Measurements from ENCODE around the gene DACT3.
A peak's percentile ranks its signal among the peaks of the same experiment; 100 is the strongest.
"Not testable (repeated sequence)": the region's sequence is repeated elsewhere in the genome, so short reads cannot be mapped to it uniquely, and the experiment has no call there.

The DACT3 gene

GRCh38 chr19:46631481-46631880, 29.5 kb downstream of the DACT3 start:
- no peak for DNase-seq

DNA sequence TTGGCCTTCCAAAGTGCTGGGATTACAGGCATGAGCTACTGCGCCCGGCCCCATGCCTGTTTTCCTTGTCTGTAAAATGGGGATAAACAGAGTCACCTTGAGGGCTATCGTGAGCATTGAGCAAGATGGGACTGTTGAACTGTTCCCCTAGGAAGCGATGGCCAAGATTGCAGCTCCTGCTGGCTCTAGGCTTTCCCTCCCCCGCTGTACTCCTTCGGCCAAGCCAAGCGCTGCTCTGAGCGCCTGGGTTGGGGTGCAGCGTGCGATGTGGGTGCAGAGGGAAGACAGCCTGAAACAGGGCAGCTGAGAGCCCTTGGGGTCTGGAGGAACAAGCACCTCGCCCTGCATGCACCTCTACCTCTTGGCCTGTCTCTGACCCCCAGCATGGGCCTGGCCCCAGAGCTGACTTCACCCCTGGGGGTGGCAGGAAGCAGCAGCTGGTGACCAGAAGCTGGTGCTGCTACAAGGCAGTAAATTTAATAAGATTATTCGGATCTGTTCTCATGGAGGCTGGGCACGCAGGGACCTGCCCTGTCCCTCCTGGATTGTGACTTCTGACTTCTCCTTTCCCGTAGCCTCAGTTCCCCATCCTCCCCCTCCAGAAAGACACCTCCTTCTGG, 30.3 kb downstream of the DACT3 start:
- DNase-seq: no peak

DNA sequence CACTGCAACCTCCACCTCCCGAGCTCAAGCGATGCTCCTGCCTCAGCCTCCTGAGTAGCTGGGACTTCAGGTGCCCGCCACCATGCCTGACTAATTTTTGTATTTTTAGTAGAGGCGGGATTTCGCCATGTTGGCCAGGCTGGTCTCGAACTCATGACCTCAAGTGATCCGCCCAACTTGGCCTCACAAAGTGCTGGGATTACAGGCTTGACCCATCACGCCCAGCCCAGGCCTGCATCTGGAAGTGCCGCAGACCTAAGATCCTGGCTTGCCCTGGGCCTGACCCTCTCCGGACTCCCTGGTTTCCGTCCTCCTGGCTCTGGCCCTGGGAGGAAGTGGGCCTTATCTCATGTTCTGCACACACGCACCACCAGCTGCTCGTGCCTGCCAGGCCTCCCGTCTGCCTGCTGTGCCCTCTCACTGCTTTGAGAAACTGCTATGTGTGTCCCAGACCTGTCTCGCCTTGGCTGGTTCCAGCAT, 31.4 kb downstream of the DACT3 start:
- no peak for DNase-seq

- DNase-seq: not testable (repeated sequence)
These were observed 32.0 kb downstream of the DACT3 start for GRCh38 chr19:46628970-46629369.

GRCh38 chr19:46626446-46626845, 34.5 kb downstream of the DACT3 start:
- DNase-seq: no peak

GRCh38 chr19:46625731-46626130, 35.3 kb downstream of the DACT3 start:
- DNase-seq: no peak

GRCh38 chr19:46624958-46625661, 35.9 kb downstream of the DACT3 start, which contains the start of gene PTGIR:
Gene PTGIR (minus strand): TSS chr19:46625089. CDS start chr19:46624225, 864 bp downstream.
- DNase-seq: no peak

DNA sequence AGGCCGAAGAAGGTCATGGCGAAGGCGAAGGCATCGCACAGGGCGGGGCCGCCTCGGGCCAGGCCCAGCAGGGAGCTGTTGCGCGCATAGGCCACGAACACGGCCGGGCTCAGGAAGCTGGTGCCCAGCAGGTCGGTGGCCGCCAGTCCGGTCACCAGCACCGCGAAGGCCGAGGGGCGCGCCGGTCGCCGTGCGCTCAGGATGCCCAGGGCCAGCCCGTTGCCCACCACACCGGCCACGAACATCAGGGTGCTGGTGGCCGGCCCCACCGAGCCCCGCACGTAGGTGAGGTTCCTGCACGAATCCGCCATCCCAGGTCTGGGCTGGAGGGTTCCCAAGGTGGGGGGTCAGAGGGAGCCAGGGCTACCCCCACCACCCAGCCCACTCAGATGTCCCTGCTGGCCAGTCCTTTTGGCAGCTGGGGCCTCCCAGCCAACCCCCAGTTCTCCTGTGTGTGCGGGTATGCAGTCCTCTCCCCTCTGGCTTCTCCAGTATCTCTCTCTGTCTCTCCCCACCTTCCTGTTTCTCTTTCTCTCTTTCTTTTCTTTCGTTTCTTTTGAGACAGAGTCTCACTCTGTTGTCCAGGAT, 37.0 kb downstream of the DACT3 start:
- no peak for DNase-seq

GRCh38 chr19:46622118-46622446, 38.9 kb downstream of the DACT3 start:
- no peak for DNase-seq

DNA sequence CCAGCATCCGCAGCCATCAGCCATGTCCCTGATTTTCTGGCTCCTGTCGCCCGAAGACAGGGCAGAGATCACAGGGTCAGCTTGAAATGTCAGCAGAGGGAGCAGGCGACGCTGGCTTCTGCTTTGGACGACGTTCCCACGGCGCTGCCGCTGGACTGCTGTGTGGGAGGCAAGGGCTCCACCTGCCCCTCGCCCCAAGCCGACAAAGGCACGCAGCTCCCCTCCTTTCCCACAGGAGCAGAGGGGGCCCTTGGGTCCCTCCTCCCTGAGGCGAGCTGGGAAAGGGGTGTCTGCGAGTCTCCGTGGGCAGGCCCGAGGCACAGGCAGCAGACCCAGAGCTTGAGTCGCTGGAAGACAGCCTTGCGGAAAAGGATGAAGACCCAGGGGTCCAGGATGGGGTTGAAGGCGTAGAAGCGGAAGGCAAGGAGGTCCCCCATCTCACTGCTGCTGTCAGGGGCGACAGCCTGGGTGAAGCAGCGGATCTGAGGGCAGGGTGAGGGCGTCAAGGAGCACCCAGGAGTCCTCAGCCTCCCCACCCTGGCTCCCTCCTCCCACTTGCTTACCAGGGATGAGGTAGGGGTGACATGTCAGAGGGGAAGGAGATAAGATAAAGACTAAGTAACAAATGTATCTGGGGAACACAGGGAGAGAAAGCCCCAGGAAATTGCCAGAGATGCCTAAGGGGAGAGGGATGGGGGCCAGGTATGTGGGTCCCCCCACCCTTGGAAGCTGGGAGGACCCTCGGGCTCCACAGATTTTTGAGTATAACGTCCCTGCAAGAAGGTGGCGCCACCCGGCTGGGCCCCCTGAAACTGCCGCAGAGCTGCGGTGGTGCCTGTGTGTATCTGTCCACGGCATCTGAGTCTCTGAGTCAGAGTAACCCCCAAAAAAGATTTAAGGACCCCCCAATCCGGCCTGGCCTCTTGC, 39.5 kb downstream of the DACT3 start:
- DNase-seq: no peak

- no peak for DNase-seq
These were observed 40.3 kb downstream of the DACT3 start for GRCh38 chr19:46620716-46621115.

- DNase-seq: no peak
These were observed 40.7 kb downstream of the DACT3 start for GRCh38 chr19:46620267-46620666.

DNA sequence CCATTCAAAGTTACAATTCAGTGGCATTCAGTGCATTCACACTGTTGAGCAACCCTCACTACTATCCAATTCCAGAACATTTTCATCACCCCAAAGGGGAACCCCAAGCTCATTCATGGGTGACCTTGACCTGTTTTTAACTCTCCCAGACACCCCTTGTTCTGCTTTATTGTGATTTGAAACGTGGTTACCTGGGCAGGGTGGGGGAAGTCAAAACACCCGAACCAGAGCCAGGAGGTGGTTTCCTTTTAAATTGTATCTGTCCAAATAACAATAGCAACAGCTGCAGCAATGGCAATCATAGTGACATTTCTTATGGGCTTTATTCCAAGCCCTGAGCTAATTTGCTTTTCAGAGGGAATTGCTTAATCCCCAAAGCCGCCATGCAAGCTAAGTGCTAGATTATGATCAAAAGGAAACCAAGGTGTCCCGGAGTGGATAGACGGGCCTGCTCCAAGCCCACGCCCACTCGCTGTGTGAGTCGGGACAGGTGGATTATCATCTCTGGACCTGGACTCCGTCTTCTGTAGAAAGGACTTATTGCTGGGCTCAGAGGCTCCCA, 42.2 kb downstream of the DACT3 start:
- no peak for DNase-seq

- no peak for DNase-seq
These were observed 43.4 kb downstream of the DACT3 start for GRCh38 chr19:46617601-46618000.

- no peak for DNase-seq
These were observed 44.2 kb downstream of the DACT3 start for GRCh38 chr19:46616631-46617322.

- no peak for DNase-seq
These were observed 45.0 kb downstream of the DACT3 start for GRCh38 chr19:46615966-46616365.

- DNase-seq: peak; percentile 78
These were observed 46.8 kb downstream of the DACT3 start for GRCh38 chr19:46614114-46614722.

DNA sequence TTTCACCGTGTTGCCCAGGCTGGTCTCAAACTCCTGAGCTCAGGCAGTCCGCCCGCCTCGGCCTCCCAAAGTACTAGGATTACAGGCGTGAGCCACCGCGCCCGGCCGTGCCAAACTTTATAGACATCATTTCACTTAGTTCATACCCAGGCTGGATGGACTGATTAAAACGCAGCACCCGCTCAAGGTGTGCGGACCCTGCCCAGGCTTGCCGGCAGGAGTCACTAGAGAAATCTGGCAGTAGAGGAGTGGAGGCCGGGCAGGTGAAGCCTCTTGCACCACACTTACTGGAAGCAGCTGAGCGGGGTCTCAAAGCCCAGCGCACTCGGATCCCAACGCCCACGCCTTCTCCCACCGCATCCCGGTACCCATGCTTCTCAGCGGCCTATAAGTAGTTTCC, 47.5 kb downstream of the DACT3 start:
- DNase-seq: no peak

- no peak for DNase-seq
These were observed 49.2 kb downstream of the DACT3 start for GRCh38 chr19:46611776-46612175.

DNA sequence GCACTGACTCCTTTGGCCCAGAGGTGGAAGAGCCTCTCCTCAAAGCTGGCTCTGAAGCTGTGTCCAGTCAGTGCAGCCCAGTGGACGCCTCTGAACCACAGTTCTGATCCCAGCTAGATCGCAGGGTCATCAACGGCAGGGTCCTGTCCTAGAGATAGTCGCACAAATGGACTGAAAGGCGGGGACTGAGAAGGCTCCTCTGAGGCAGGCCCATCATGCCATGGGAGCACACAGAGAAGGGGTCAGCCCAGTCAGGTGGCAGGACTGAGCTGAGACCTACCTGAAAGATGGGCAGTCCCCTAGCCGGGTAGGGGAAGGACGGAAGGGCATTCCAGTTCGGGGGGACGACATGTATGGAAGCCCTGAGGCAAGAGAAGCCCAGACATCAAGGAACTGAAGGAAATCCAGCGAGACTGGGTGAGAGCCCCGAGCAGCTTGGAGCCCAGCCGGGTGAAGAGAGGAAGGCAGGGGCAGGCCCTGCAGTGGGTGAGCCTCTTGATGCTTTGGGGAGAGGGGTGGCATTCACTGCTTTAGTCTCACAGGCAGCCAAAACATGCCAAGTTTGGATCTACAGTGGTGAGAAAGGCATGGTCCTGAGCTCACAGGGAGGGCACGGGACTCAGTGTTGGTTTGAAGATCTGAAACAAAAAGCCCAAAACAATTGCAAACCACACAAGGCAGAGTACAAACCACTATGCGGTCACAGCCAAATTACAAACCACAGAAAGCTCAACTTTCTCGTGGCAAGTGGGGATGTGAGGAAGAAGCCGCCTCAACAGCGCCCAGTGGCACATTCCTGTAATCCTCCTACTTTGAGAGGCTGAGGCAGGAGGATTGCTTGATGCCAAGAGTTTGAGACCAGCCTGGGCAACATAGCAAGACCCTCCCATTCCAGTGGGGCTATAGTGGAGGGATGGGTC, 49.9 kb downstream of the DACT3 start:
- DNase-seq: no peak

GRCh38 chr19:46610413-46610775, 50.6 kb downstream of the DACT3 start:
- no peak for DNase-seq

All from effector CD4-positive, alpha-beta T cell (primary cell).